ENCODE results near the gene USP12. TPM values are rescaled to one million over a fixed set of nuclear protein-coding genes. Genes with fewer than 3 reads are reported as not detected.
"Not testable (repeated sequence)": the region's sequence is repeated elsewhere in the genome, so short reads cannot be mapped to it uniquely, and the experiment has no call there.

The USP12 gene
- 10 to 100 TPM; 16.1 to 19.1 TPM for total RNA-seq
- long read RNA-seq, full-length matches to known transcripts, result 2 of 8 reads
- long read RNA-seq, partial matches to known transcripts, result 1 of 8 reads
- long read RNA-seq, other reads (novel, unspliced or antisense), result 5 of 8 reads

DNA sequence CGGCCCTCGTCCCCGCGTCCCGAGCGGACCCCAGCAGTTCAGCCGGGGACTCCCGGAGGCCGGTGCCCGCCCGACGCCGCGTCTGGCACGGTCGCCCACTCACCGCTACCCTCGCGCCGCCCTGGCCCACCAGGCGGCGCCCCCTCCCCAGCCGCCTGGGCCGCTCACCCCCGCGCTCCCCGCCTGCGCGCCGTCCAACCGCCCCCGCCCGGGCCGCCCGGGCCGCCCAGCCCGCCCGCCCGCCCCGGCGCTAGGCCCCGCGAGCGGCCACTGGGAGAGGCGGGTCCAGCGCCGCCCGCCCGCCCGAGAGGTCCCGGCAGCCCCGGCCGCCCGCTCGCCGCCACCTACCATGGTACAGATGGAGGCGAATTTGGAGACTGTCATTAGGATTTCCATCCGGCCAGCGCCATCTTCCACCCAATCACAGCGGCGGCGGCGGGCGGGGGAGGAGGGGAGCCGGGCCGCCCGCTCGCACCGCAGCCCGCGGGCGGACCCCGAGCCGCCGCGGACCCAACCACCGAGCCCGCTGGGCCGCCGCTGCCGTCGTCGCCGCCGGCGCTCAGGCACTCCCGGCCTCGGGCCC, at the start of gene USP12:
TSS of gene USP12 (minus strand) at position 568 of the 583 bp plus-strand sequence. CDS start at position 396, 172 bp downstream.
- DNase-seq, result peak; percentile 53

GRCh38 chr13:27219611-27220010, 48.0 kb upstream of the USP12 start:
- no peak for DNase-seq
- no peak for ATAC-seq
- intact Hi-C loops (cut with DNase I), result no loop called here

More for the DNA sequence above, at the start of gene USP12:
- peak; percentile 1 to 17 for ATAC-seq
- intact Hi-C loops (cut with DNase I), result loop anchor here (5.0 to 10.0 kb wide), 2 partner anchors 81 to 83 kb away; partner anchors contain the start of gene RPL21 (in 2 of the 2)

DNA sequence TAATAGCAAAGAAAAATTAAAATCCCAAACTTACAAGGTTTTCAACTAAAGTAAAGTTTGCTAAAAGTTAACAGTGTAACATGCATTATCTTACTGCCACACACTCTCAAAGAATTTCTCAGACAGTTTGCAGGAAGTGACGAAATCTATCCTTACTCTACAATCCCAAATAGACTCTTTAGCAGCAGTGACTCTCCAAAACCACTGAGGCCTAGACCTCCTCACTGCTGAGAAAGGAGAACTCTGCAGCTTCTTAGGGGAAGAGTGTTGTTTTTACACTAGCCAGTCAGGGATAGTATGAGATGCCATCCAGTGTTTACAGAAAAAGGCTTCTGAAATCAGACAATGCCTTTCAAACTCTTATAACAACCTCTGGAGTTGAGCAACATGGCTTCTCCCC, 47.2 kb upstream of the USP12 start:
- DNase-seq; intact Hi-C loops (cut with DNase I); ATAC-seq: not testable (repeated sequence)

DNA sequence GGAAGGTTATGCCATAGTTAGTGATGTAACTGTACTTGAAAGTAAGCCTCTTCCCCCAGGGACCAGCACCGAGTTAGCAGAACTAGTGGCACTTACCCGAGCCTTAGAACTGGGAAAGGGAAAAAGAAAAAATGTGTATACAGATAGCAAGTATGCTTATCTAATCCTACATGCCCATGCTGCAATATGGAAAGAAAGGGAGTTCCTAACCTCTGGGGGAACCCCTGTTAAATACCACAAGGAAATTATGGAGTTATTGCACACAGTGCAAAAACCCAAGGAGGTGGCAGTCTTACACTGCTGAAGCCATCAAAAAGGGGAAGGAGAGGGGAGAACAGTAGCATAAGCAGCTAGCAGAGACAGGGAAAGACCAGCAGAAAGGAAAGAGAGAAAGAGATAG, 46.2 kb upstream of the USP12 start:
- ATAC-seq; DNase-seq; intact Hi-C loops (cut with DNase I): not testable (repeated sequence)

- ATAC-seq; DNase-seq; intact Hi-C loops (cut with DNase I): not testable (repeated sequence)
Measured at GRCh38 chr13:27213386-27213785, 41.8 kb upstream of the USP12 start.

- intact Hi-C loops (cut with DNase I), result no loop called here
- no peak for DNase-seq
- ATAC-seq, result peak in 1 of 2 donors; percentile 35
Measured at GRCh38 chr13:27211771-27212364, 40.3 kb upstream of the USP12 start.

DNA sequence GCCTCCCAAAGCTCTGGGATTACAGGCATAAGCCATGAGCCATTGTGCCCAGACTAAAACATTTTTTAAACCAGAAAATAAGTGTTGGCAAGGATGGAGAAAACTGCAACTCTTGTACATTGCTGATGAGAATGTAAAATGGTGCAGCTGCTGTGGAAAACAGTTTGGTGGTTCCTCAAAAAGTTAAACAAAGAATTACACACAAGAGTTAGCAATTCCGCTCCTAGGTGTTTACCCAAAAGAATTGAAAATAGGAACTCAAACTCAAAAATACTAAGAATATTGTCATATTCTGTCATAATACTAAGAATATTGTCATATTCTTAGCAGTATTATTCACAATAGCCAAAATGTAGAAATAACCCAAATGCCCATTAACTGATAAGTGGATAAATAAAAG, 39.7 kb upstream of the USP12 start:
- no peak for ATAC-seq
- no peak for DNase-seq
- intact Hi-C loops (cut with DNase I), result no loop called here

- ATAC-seq (no peak), DNase-seq (no peak)
- intact Hi-C loops (cut with DNase I), result loop anchor here in 1 of 2 donors (10.0 kb wide), 1 partner anchor 224 kb away; no protein-coding TSS in a partner anchor
Measured at GRCh38 chr13:27208514-27208913, 36.9 kb upstream of the USP12 start.

- no peak for DNase-seq
- intact Hi-C loops (cut with DNase I), result loop anchor here in 1 of 2 donors (10.0 kb wide), 1 partner anchor 219 kb away; no protein-coding TSS in a partner anchor
- ATAC-seq, result peak in 1 of 2 donors; percentile 56
Measured at GRCh38 chr13:27203854-27204253, 32.2 kb upstream of the USP12 start.

GRCh38 chr13:27203186-27203585, 31.6 kb upstream of the USP12 start:
- DNase-seq (no peak), ATAC-seq (no peak)
- intact Hi-C loops (cut with DNase I), result loop anchor here in 1 of 2 donors (10.0 kb wide), 1 partner anchor 218 kb away; no protein-coding TSS in a partner anchor

GRCh38 chr13:27201661-27202060, 30.1 kb upstream of the USP12 start:
- no peak for DNase-seq
- ATAC-seq, result no peak
- intact Hi-C loops (cut with DNase I), result loop anchor here in 1 of 2 donors (10.0 kb wide), 1 partner anchor 217 kb away; no protein-coding TSS in a partner anchor

- intact Hi-C loops (cut with DNase I), result loop anchor here in 1 of 2 donors (10.0 kb wide), 1 partner anchor 216 kb away; no protein-coding TSS in a partner anchor
- peak in 1 of 2 donors; percentile 64 for ATAC-seq
- DNase-seq, result no peak
Measured at GRCh38 chr13:27200413-27201070, 28.9 kb upstream of the USP12 start.

GRCh38 chr13:27199696-27200095, 28.1 kb upstream of the USP12 start:
- intact Hi-C loops (cut with DNase I), result loop anchor here in 1 of 2 donors (10.0 kb wide), 1 partner anchor 215 kb away; no protein-coding TSS in a partner anchor
- DNase-seq, result no peak
- ATAC-seq, result no peak

DNA sequence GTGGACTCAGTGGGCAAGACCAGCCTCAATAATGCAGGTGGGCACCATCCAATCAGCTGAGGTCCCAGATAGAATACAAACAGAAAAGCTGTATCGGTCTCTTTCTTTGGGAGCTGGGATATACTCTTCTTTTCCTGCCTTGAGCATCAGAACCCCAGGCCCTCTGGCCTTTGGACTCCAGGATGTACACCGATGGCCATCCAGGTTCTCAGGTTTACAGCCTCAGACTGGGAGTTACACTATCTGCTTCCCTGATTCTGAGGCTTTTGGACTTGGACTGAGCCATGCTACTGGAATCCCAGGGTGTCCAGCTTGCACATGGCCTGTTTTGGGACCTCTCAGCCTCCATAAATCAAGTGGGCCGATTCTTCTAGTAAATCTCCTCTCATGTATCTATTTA, 27.6 kb upstream of the USP12 start:
- intact Hi-C loops (cut with DNase I), result no loop called here
- DNase-seq, result no peak
- ATAC-seq, result no peak

GRCh38 chr13:27194895-27195764, 23.5 kb upstream of the USP12 start:
- intact Hi-C loops (cut with DNase I), result no loop called here
- peak in 1 of 2 donors; percentile 75 for ATAC-seq
- DNase-seq, result no peak

DNA sequence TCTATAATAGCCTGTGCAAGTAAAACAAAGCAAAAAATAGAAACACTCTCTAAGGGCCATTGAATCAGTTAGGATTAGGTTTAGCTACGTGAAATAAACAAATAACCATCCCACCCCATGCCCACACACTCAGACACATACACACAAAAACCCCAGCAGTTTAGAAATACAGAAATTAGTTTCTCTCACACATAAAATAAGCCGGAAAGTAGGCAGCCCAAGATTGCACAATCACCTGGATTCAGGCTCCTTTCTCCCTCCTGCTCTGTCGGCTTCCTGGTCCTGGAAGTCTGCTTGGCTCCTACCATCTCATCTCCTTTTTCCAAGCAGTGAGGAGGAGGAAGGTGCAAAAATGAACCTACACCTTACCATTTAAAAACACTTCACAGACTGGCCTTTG, 22.6 kb upstream of the USP12 start:
- intact Hi-C loops (cut with DNase I), result no loop called here
- no peak for ATAC-seq
- DNase-seq, result no peak

DNA sequence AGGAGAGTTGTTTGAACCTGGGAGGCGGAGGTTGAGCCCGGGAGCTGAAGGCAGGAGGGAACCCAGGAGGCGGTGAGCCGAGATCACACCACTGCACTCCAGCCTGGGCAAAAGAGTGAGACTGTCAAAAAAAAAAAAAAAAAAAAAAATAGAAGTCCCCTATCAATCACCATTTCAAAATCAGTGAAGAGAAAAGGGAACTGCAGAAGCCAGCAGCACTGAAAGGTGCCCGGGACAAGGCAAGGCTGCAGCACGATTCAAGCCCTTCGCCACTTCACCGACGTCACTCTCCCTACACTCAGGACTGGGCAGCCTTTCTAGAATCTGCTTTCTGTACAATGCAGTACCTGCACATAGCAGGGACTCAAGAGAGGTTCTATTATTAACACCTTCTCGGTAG, 21.9 kb upstream of the USP12 start:
- ATAC-seq (no peak), DNase-seq (no peak)
- intact Hi-C loops (cut with DNase I), result no loop called here

DNA sequence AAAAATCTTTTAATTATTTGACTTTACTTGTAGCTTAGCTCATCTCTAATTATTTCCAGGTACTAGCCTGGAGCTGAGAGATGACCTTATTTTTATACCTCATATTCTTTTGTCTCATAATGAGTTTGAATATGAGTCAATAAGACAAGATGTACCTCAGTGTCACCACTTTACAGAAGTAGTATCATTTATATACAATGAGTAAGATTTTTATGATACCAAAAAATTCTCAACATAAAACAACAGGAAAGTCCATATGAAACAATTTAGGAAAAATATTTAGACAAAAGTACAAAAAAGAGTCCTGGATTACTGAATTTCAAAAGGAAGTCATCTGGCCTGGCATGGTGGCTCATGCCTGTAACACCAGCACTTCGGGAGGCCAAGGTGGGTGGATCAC, 21.4 kb upstream of the USP12 start:
- intact Hi-C loops (cut with DNase I), result no loop called here
- no peak for DNase-seq
- ATAC-seq, result no peak

GRCh38 chr13:27192367-27192766, 20.8 kb upstream of the USP12 start:
- intact Hi-C loops (cut with DNase I); DNase-seq; ATAC-seq: not testable (repeated sequence)
